Measurements from ENCODE around the gene DEFB131A. TPM values are rescaled to one million over a fixed set of nuclear protein-coding genes. Genes with fewer than 3 reads are reported as not detected.
A peak's percentile ranks its signal among the peaks of the same experiment; 100 is the strongest.
"Not testable (repeated sequence)": the region's sequence is repeated elsewhere in the genome, so short reads cannot be mapped to it uniquely, and the experiment has no call there.

DEFB131A gene
- polyA plus RNA-seq, 2 of the 4 experiments (the other 2 are of a cell fraction), result not detected

GRCh38 chr4:9488796-9489195, 44.6 kb downstream of the DEFB131A start:
- CTCF ChIA-PET, POLR2A ChIA-PET, FAIRE-seq: not testable (repeated sequence)

GRCh38 chr4:9490496-9490895, 46.3 kb downstream of the DEFB131A start:
- WGBS (ENCODE audit: missing lambda C conversion rate), result 47% methylated on average over 7 of the region's 7 CpGs
- ATAC-seq; DNase-seq (ENCODE audit: low read depth in 1 of 2, low spot score in 1 of 2); H3K4me3 ChIP-seq; H3K4me1 ChIP-seq; CTCF ChIA-PET; H3K27ac ChIP-seq; H3K4me2 ChIP-seq; H3K9me3 ChIP-seq; FAIRE-seq: not testable (repeated sequence)
- POLR2A ChIA-PET, result interaction anchor here (0.5 kb wide), 1 partner anchor 10 kb away, joined by 5 read pairs; no protein-coding TSS in a partner anchor

More at GRCh38 chr4:9488796-9489195, 44.6 kb downstream of the DEFB131A start:
- 14% methylated on average over 15 of the region's 15 CpGs for WGBS (ENCODE audit: missing lambda C conversion rate)
- H3K4me2 ChIP-seq; H3K9me3 ChIP-seq; H3K27ac ChIP-seq; ATAC-seq; DNase-seq (ENCODE audit: low read depth in 1 of 2, low spot score in 1 of 2); H3K4me1 ChIP-seq; H3K4me3 ChIP-seq: not testable (repeated sequence)

GRCh38 chr4:9490986-9491385, 46.8 kb downstream of the DEFB131A start:
- DNase-seq (ENCODE audit: low read depth in 1 of 2, low spot score in 1 of 2); H3K4me2 ChIP-seq; ATAC-seq; H3K4me3 ChIP-seq; POLR2A ChIA-PET; H3K9me3 ChIP-seq; CTCF ChIA-PET; FAIRE-seq; H3K27ac ChIP-seq; H3K4me1 ChIP-seq: not testable (repeated sequence)
- 31% methylated on average over 4 of the region's 17 CpGs for WGBS (ENCODE audit: missing lambda C conversion rate)

GRCh38 chr4:9493589-9493988, 49.4 kb downstream of the DEFB131A start:
- no CpG with 5 or more reads among the region's 19 CpGs for WGBS (ENCODE audit: missing lambda C conversion rate)
- POLR2A ChIA-PET; DNase-seq (ENCODE audit: low read depth in 1 of 2, low spot score in 1 of 2); H3K4me3 ChIP-seq; FAIRE-seq; CTCF ChIA-PET; H3K9me3 ChIP-seq; ATAC-seq; H3K4me1 ChIP-seq; H3K4me2 ChIP-seq; H3K27ac ChIP-seq: not testable (repeated sequence)

- CTCF ChIA-PET, result interaction anchor here (0.6 kb wide), 1 partner anchor 36 kb away, joined by 3 read pairs; no protein-coding TSS in a partner anchor
- POLR2A ChIA-PET; H3K4me1 ChIP-seq; H3K4me2 ChIP-seq; H3K4me3 ChIP-seq; FAIRE-seq; H3K9me3 ChIP-seq; DNase-seq (ENCODE audit: low read depth in 1 of 2, low spot score in 1 of 2); H3K27ac ChIP-seq; ATAC-seq: not testable (repeated sequence)
- WGBS (ENCODE audit: missing lambda C conversion rate), result 49% methylated on average over 6 of the region's 11 CpGs
Measured at GRCh38 chr4:9494256-9495035, 50.2 kb downstream of the DEFB131A start.

GRCh38 chr4:9495443-9495842, 51.2 kb downstream of the DEFB131A start:
- FAIRE-seq, POLR2A ChIA-PET, H3K4me1 ChIP-seq, H3K27ac ChIP-seq, H3K9me3 ChIP-seq, ATAC-seq, H3K4me3 ChIP-seq, CTCF ChIA-PET, H3K4me2 ChIP-seq: not testable (repeated sequence)
- TF ChIP-seq RAD21 (conservative IDR thresholded peaks at IDR 0.05 in 1 of 2, IDR thresholded peaks at IDR 0.05 in 1 of 2), result peak in 1 of 2 experiments; percentile 58; a peak in 3 of 5 replicates
- DNase-seq (ENCODE audit: low read depth in 1 of 2, low spot score in 1 of 2), result peak; percentile 8 to 51
- WGBS (ENCODE audit: missing lambda C conversion rate), result no CpG with 5 or more reads among the region's 12 CpGs

- not testable (repeated sequence) for H3K4me3 ChIP-seq
Measured at GRCh38 chr4:9497575-9498467, 53.6 kb downstream of the DEFB131A start.

GRCh38 chr4:9498468-9499040, 54.3 kb downstream of the DEFB131A start:
- FAIRE-seq; DNase-seq (ENCODE audit: low read depth in 1 of 2, low spot score in 1 of 2); ATAC-seq; H3K4me3 ChIP-seq; H3K27ac ChIP-seq; H3K9me3 ChIP-seq; POLR2A ChIA-PET; CTCF ChIA-PET; H3K4me1 ChIP-seq; H3K4me2 ChIP-seq: not testable (repeated sequence)
- WGBS (ENCODE audit: missing lambda C conversion rate), result 69% methylated on average over 17 of the region's 33 CpGs

More at GRCh38 chr4:9497575-9498467, 53.6 kb downstream of the DEFB131A start:
- POLR2A ChIA-PET; ATAC-seq; DNase-seq (ENCODE audit: low read depth in 1 of 2, low spot score in 1 of 2); FAIRE-seq; H3K27ac ChIP-seq; H3K4me2 ChIP-seq; H3K4me1 ChIP-seq; H3K9me3 ChIP-seq; CTCF ChIA-PET: not testable (repeated sequence)
- 38% methylated on average over 27 of the region's 86 CpGs for whole genome bisulfite sequencing (ENCODE audit: missing lambda C conversion rate)

- H3K4me2 ChIP-seq; H3K4me1 ChIP-seq; H3K4me3 ChIP-seq; DNase-seq (ENCODE audit: low read depth in 1 of 2, low spot score in 1 of 2); CTCF ChIA-PET; ATAC-seq; H3K9me3 ChIP-seq; FAIRE-seq; H3K27ac ChIP-seq: not testable (repeated sequence)
- 67% methylated on average over 11 of the region's 16 CpGs for WGBS (ENCODE audit: missing lambda C conversion rate)
- POLR2A ChIA-PET, result interaction anchor here (0.7 kb wide), 1 partner anchor 10 kb away, joined by 5 read pairs; no protein-coding TSS in a partner anchor
Measured at GRCh38 chr4:9499974-9500487, 55.8 kb downstream of the DEFB131A start.

Data from A549 (cell line).